ENCODE measurements around the gene FXR1.

FXR1 gene

DNA sequence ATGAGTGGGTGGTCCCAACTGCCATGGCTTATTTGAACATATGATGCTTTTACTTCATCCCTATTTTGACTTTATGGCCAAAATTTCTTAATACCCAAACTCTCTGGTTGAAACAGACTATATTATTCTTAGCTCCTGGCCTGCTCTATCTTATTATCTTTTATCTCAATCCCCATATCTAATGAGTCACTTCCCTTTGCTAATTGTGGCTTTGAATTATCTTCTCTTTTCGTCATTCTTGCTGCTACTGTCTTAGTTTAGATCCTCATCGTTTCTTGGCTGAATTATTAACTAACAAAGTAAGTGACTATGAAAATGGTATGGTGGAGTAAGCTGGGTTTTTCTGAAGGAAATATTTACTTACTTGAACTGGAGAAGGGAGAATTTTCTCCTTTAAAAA is 105.2 kb downstream of the FXR1 start:
- TF ChIP-seq CTCF (IDR thresholded peaks at IDR 0.05; ENCODE audit: extremely low read depth, insufficient read depth, missing control alignments): no peak
- in situ Hi-C loops (cut with MboI; ENCODE audit: low pct_unique_long_range_greater_than_20kb, low sequenced_read_pairs, unreplicated experiment): no loop called here
- no peak for DNase-seq (ENCODE audit: low spot score)

GRCh38 chr3:181025204-181025603 is 112.7 kb downstream of the FXR1 start:
- in situ Hi-C loops (cut with MboI; ENCODE audit: low pct_unique_long_range_greater_than_20kb, low sequenced_read_pairs, unreplicated experiment): no loop called here
- TF ChIP-seq CTCF (IDR thresholded peaks at IDR 0.05; ENCODE audit: extremely low read depth, insufficient read depth, missing control alignments): no peak
- no peak for DNase-seq (ENCODE audit: low spot score)

- TF ChIP-seq CTCF (IDR thresholded peaks at IDR 0.05; ENCODE audit: extremely low read depth, insufficient read depth, missing control alignments): no peak
- no peak for DNase-seq (ENCODE audit: low spot score)
- in situ Hi-C loops (cut with MboI; ENCODE audit: low pct_unique_long_range_greater_than_20kb, low sequenced_read_pairs, unreplicated experiment): no loop called here
Measured at GRCh38 chr3:181030948-181031347, 118.5 kb downstream of the FXR1 start.
